Glomerular visceral epithelial cell (primary cell): ENCODE measurements around the gene MAN1A1.

ENCODE experiments used
- DNase-seq: peaks from one replicate; pipeline ENCODE4 v3.0.0-alpha.2; 2016; ENCODE audit errors: extremely low spot score

Gene MAN1A1

GRCh38 chr6:119270545-119270944 is 79.0 kb downstream of the MAN1A1 start:
- DNase-seq, result no peak

GRCh38 chr6:119269266-119270103 is 80.1 kb downstream of the MAN1A1 start:
- no peak for DNase-seq

GRCh38 chr6:119267126-119267905 is 82.2 kb downstream of the MAN1A1 start:
- DNase-seq, result no peak

GRCh38 chr6:119264854-119265397 is 84.6 kb downstream of the MAN1A1 start:
- DNase-seq, result no peak

- no peak for DNase-seq
These were observed 86.9 kb downstream of the MAN1A1 start for GRCh38 chr6:119262612-119263011.

GRCh38 chr6:119261944-119262284 is 87.6 kb downstream of the MAN1A1 start:
- DNase-seq, result no peak

- DNase-seq, result no peak
These were observed 90.5 kb downstream of the MAN1A1 start for GRCh38 chr6:119259027-119259426.

GRCh38 chr6:119257726-119258125 is 91.8 kb downstream of the MAN1A1 start:
- no peak for DNase-seq

GRCh38 chr6:119256978-119257462 is 92.5 kb downstream of the MAN1A1 start:
- no peak for DNase-seq

GRCh38 chr6:119256392-119256791 is 93.2 kb downstream of the MAN1A1 start:
- no peak for DNase-seq

GRCh38 chr6:119255492-119255891 is 94.1 kb downstream of the MAN1A1 start:
- no peak for DNase-seq

GRCh38 chr6:119250036-119250435 is 99.5 kb downstream of the MAN1A1 start:
- no peak for DNase-seq

- DNase-seq, result no peak
These were observed 100.2 kb downstream of the MAN1A1 start for GRCh38 chr6:119249319-119249718.

GRCh38 chr6:119247504-119247903 is 102.1 kb downstream of the MAN1A1 start:
- DNase-seq, result no peak

GRCh38 chr6:119243657-119244056 is 105.9 kb downstream of the MAN1A1 start:
- DNase-seq, result no peak

- DNase-seq, result no peak
These were observed 106.5 kb downstream of the MAN1A1 start for GRCh38 chr6:119243037-119243436.

GRCh38 chr6:119241540-119242309 is 107.8 kb downstream of the MAN1A1 start:
- no peak for DNase-seq

GRCh38 chr6:119241111-119241465 is 108.5 kb downstream of the MAN1A1 start:
- DNase-seq, result no peak

GRCh38 chr6:119240257-119241110 is 109.1 kb downstream of the MAN1A1 start:
- peak; percentile 20 for DNase-seq

GRCh38 chr6:119237177-119237715 is 112.3 kb downstream of the MAN1A1 start:
- DNase-seq, result no peak

- DNase-seq, result no peak
These were observed 114.6 kb downstream of the MAN1A1 start for GRCh38 chr6:119234941-119235340.
